GM19397 (cell line): ENCODE measurements around the gene PKNOX2.
A peak's percentile ranks its signal among the peaks of the same experiment; 100 is the strongest.

Source experiments
- ATAC-seq: cut with Tn5 transposase; IDR thresholded peaks from one replicate; pipeline ENCODE4 v1.9.1; 2021; ENCODE audit warnings: mild to moderate bottlenecking, moderate library complexity; ENCODE audit not compliant: unreplicated experiment

PKNOX2 gene

GRCh38 chr11:125398475-125398874, 233.9 kb downstream of the PKNOX2 start:
- ATAC-seq: no peak

DNA sequence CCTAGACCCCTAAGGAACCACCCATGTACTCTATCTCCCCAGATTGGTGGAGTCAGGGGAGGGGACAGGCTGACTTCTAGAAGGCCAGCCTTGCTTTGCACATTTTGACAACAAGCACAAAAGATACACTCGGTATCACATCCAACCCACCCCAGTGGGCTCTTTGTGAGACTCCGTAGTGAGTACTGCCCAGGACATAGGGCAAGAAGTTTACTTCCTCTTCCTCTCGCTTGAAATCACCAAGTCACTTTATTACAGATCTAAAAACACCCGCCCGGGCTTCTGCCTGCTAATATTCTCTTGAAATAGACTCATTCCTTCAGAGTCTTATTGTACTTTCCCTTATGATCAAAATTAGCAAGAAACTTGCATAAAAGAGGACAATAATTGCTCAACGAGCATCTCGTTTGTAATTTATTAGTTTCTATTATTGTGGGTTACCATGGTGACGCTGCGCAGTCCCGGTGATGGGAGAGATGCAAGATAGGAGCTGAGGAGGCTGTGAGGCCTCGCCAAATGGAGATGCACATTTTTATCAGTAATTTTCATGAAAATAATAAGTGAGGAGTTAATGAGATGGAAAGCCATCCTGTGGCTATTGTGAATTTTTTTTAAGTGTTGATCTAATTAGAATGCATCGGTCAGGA, 234.6 kb downstream of the PKNOX2 start:
- no peak for ATAC-seq

- no peak for ATAC-seq
Observed at GRCh38 chr11:125399945-125400344, 235.4 kb downstream of the PKNOX2 start.

DNA sequence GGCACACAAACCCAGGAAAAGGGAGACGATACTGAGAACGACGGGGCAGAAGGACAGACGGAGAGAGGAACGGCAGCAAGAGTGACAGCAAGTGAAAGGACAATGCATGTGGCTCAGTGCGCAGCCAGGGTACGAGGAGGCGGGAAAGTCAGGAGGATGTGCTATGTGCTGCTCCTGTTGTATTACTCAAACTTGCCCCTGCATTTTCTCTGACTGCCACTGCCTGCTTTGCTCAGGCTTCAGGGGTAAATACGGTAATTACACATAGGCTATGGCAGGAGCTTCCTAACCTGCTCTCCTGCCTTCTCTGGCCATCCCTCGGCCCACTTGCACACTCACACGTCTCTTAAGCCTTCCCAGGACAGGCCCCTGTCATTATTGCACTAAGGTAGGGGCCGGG, 236.7 kb downstream of the PKNOX2 start:
- ATAC-seq: no peak

GRCh38 chr11:125401746-125402145, 237.2 kb downstream of the PKNOX2 start:
- no peak for ATAC-seq

GRCh38 chr11:125402435-125402834, 237.9 kb downstream of the PKNOX2 start:
- ATAC-seq: no peak

DNA sequence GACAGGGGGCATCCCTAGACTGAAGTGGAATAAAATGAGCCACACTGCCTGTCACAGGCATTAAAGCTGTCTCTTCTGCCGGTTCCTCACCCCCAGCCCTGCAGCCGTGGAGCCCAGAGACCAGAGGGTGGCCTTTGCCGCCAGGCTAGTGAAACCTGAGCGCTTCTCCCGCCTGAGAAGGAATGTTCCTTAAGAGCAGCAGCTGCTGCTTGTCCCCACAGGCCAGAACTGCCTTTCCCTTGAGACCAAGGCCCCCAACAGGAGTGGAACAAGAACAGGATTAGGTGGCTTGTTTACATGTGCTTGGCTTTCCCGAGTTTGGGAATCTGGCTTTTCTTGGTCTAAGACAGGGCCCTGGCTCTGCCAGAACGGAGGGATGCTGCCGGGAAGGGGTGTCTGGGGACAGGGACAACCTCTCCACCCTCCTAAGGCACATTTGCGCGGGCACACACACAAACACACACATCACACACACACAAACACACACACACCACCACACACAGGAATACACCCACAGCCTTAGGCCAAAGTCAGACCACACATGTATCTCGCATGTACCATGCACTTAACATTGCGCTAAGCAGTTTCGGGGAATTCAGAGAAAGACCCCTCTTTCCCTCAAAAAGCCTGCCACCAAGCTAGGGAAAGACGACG, 239.7 kb downstream of the PKNOX2 start:
- no peak for ATAC-seq

GRCh38 chr11:125404811-125405790, 240.6 kb downstream of the PKNOX2 start:
- peak; percentile 77 for ATAC-seq

DNA sequence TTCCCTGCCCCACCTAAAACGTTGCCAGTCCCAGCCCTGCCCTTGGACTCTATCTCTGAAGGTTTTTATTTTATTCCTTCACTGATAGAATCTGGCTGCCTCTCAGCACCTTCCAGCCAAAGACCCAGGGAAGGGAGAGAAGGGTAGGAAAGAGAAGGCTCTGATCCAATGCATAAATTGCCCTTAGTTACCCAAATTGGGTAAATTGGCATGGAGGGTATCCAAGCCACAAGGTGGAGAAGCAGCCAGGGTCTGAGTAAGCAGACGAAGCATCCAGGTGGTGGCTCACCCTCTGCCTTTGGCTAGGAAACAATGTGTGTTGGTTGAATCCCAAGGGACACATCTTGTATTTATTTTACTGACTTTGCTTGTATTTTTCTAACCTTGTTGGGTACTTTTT, 242.5 kb downstream of the PKNOX2 start:
- ATAC-seq: no peak

GRCh38 chr11:125408311-125408711, 243.8 kb downstream of the PKNOX2 start:
- no peak for ATAC-seq

GRCh38 chr11:125410091-125410490, 245.5 kb downstream of the PKNOX2 start:
- no peak for ATAC-seq

DNA sequence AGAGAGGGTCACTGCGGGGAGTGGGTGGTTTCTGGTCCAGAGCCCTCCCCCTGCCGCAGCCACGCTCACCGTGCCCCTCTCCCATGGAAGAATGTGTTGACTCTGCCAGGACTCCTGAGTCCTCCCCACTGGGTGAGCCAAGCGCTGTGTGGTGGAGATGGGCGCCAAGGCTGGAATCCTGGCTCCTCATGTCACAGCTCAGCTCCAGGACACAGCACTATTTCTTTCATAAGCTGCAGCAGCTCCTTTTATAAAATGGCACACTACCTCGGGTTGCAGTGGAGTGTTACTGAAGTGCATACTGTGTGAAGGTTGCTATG, 247.6 kb downstream of the PKNOX2 start:
- ATAC-seq: no peak

- no peak for ATAC-seq
Observed at GRCh38 chr11:125412509-125412908, 248.0 kb downstream of the PKNOX2 start.

GRCh38 chr11:125413226-125413625, 248.7 kb downstream of the PKNOX2 start:
- ATAC-seq: no peak

DNA sequence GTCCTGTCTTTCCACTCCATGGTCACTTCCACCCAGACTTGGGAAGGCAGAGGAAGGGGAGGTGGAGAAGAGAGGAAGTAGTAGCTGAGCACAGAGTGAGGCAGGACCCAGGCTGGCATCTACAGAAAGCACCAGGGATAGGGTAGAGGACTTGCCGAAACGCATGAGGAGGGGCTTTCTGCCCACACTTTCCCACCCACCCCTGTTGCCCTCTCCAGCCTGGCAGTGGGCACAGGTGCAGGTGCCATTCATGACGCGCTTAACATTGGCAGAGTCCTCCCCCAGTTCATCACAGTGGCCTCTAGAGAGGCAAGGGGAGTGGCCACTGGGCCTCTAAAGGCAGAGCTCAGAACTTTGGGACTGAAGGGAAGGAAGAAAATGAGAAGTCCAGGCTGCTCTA, 249.6 kb downstream of the PKNOX2 start:
- ATAC-seq: no peak

DNA sequence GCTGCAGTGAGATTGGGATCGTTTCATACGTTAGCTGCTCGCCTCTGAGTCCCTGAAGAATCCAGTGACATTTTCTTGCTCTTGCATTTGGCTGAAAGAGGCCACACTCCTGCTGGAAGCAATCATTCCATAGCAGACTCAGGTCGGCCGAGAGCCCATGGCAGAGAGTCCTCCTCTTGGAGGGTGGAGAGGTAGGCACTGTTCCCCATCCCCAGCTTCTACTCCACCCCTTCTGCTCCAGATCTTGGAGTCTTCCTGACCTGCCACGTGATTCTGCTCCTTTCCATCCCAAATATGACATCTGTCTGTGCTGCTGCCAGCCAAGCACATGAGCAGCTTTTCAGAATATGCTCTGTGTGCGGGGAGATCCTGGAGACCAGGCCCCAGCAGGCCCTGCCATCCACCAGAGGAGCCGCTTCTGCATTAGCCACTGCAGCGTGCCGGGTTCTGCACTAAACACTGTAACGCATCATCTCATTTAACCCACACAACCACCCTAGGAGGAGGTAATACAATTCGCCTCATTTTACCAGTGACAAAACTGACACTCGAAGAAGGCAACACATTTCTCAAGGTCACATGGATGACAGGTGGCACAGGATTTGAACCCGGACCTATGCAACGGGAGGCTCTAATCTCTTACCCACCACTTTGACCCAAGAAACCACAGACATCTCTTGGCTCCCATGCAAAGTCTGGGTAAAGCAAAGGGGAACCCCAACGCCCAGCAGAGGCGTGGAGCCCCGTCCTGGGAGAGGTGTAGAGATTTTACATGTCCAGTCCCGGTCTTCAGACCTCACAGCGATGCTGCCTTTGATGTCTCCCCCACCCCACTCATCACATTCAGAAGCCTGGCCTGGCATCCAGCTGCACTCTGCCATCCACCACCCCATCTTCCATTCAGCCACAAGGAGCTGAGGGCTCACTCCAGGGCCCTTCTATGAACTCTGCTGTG, 252.7 kb downstream of the PKNOX2 start:
- ATAC-seq: no peak

GRCh38 chr11:125418396-125418795, 253.8 kb downstream of the PKNOX2 start:
- ATAC-seq: no peak

DNA sequence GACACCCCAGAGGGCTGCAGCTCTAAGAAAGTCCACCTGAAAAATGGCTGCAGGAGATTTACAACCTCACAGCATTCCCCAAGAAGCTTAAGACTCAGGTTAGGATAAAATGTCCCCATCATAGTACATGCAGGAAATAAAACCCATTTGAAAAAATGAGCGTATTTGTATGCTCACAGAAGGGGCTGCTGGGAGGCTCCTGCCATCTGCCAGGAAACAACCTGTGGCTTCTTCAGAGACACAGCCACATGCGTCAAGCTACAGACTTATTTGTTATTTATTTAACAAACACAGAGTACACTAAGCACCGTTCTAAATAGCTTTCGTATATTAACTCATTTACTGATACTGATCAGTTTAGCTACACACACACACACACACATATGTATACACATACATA, 258.1 kb downstream of the PKNOX2 start:
- no peak for ATAC-seq

DNA sequence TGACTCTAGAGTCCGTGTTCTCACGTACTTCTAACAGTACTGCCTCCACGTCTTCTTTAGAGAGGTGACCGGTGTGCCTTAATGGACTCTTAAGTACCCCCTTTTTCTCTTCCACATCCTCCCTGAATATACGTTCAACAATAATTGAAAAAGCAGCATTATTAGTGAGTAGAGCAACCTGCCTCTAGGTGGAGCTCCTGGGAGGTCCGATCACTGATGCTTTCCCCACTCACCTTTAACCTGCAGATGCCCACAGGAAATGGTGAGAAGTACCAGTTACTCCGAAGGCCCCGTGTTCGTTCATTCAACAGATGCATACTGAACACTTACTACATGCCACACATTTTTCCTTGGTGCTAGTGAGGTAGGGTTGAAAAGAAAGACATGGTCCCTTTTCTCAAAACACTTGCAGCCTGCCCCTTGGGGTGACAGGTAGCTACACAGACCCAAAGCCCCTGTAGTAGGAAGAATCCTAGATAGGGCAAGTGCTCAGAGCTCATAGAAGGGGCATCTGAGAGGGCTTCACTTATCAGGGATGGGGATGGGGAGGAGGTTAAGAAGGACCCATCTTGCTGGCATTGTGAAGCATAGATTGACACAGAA, 258.8 kb downstream of the PKNOX2 start:
- no peak for ATAC-seq

- ATAC-seq: no peak
Observed at GRCh38 chr11:125425601-125426000, 261.1 kb downstream of the PKNOX2 start.
